Measurements from ENCODE around the gene TEKT2.

TEKT2 gene
- total RNA-seq, result 0.15 to 0.26 reads per million in 2 donors

GRCh38 chr1:36083635-36084496, at the start of gene TEKT2:
Gene TEKT2 (plus strand): TSS chr1:36084094. CDS start chr1:36084922, 828 bp downstream.
- DNase-seq, result no peak

- no peak for DNase-seq
Measured at GRCh38 chr1:36034692-36035091, 49.2 kb upstream of the TEKT2 start.

- no peak for DNase-seq
Measured at GRCh38 chr1:36035154-36035553, 48.7 kb upstream of the TEKT2 start.

- DNase-seq, result no peak
Measured at GRCh38 chr1:36040238-36040637, 43.7 kb upstream of the TEKT2 start.

GRCh38 chr1:36051821-36052220, 32.1 kb upstream of the TEKT2 start:
- no peak for DNase-seq

GRCh38 chr1:36053978-36054377, 29.9 kb upstream of the TEKT2 start:
- no peak for DNase-seq

GRCh38 chr1:36055706-36056105, 28.2 kb upstream of the TEKT2 start:
- no peak for DNase-seq

GRCh38 chr1:36062315-36062714, 21.6 kb upstream of the TEKT2 start:
- DNase-seq, result no peak

- DNase-seq, result no peak
Measured at GRCh38 chr1:36067871-36068270, 16.0 kb upstream of the TEKT2 start.

GRCh38 chr1:36068866-36069265, 15.0 kb upstream of the TEKT2 start:
- DNase-seq, result no peak

GRCh38 chr1:36070349-36070748, 13.5 kb upstream of the TEKT2 start:
- no peak for DNase-seq

- no peak for DNase-seq
Measured at GRCh38 chr1:36076979-36077573, 6.8 kb upstream of the TEKT2 start.

- DNase-seq, result no peak
Measured at GRCh38 chr1:36080236-36080635, 3.7 kb upstream of the TEKT2 start.

- DNase-seq, result no peak
Measured at GRCh38 chr1:36080801-36081200, 3.1 kb upstream of the TEKT2 start.

GRCh38 chr1:36081926-36082485, 1.9 kb upstream of the TEKT2 start:
- no peak for DNase-seq

GRCh38 chr1:36083219-36083618, 675 bp upstream of the TEKT2 start:
- DNase-seq, result no peak

GRCh38 chr1:36084497-36085115, 712 bp downstream of the TEKT2 start:
- no peak for DNase-seq

GRCh38 chr1:36085126-36085525, 1.2 kb downstream of the TEKT2 start:
- no peak for DNase-seq

- DNase-seq, result no peak
Measured at GRCh38 chr1:36085686-36086526, 2.0 kb downstream of the TEKT2 start.

GRCh38 chr1:36086529-36087232, 2.8 kb downstream of the TEKT2 start:
- no peak for DNase-seq

- DNase-seq, result no peak
Measured at GRCh38 chr1:36087233-36088123, 3.6 kb downstream of the TEKT2 start.
